Neuronal stem cell (in vitro differentiated cells): Measurements from ENCODE around the gene SLC16A13.

Experiments
- DNase-seq: peaks from one replicate; pipeline ENCODE4 v3.0.0-alpha.2; 2013; ENCODE audit warnings: low spot score
- H2AFZ ChIP-seq: one replicate; pipeline ENCODE4 v1.6.1; 2013; ENCODE audit warnings: mild to moderate bottlenecking, low read length, inconsistent platforms
- H2AK5ac ChIP-seq: 2 replicates; pipeline ENCODE4 v1.6.1; 2013; ENCODE audit warnings: low read depth, mild to moderate bottlenecking, inconsistent platforms, low read length, moderate library complexity, mixed read lengths
- H2BK120ac ChIP-seq: 2 replicates; pipeline ENCODE4 v1.6.1; 2013; ENCODE audit warnings: low read depth, mild to moderate bottlenecking, inconsistent platforms, low read length, moderate library complexity, mixed read lengths
- H2BK12ac ChIP-seq: one replicate; pipeline ENCODE4 v1.6.1; 2013; ENCODE audit warnings: low read length, inconsistent platforms
- H2BK15ac ChIP-seq: 2 replicates; pipeline ENCODE4 v1.6.1; 2013; ENCODE audit warnings: mild to moderate bottlenecking, low read length, inconsistent platforms, mixed read lengths
- H2BK5ac ChIP-seq: one replicate; pipeline ENCODE4 v1.6.1; 2013; ENCODE audit warnings: inconsistent platforms, mild to moderate bottlenecking, low read length, moderate library complexity
- H3K14ac ChIP-seq: one replicate; pipeline ENCODE4 v1.6.1; 2013; ENCODE audit warnings: low read length, inconsistent platforms
- H3K18ac ChIP-seq: 2 replicates; pipeline ENCODE4 v1.6.1; 2013; ENCODE audit warnings: low read length, inconsistent platforms
- H3K23ac ChIP-seq: 2 replicates; pipeline ENCODE4 v1.6.1; 2013; ENCODE audit warnings: low read depth, mild to moderate bottlenecking, mixed read lengths, low read length, inconsistent platforms; ENCODE audit not compliant: poor library complexity
- H3K27ac ChIP-seq: replicated peaks from 3 replicates; pipeline ENCODE4 v1.5.1; 2013; ENCODE audit warnings: low read length, inconsistent platforms
- H3K27me3 ChIP-seq, 3 experiments: 2 replicates each; pipeline ENCODE4 v1.6.1; 2013; ENCODE audit warnings: low read length in 3 of 3, mild to moderate bottlenecking in 2 of 3, inconsistent platforms in 1 of 3, low read depth in 1 of 3, mixed read lengths in 1 of 3, moderate library complexity in 1 of 3; ENCODE audit not compliant: control insufficient read depth in 3 of 3, insufficient read depth in 3 of 3
- H3K36me3 ChIP-seq, 2 donors: replicated peaks in 1 of 2; 2 replicates each; pipeline ENCODE4 v1.6.1; 2013; ENCODE audit warnings: low read length in 2 of 2; ENCODE audit not compliant: control insufficient read depth in 2 of 2, insufficient read depth in 2 of 2
- H3K4ac ChIP-seq: 2 replicates; pipeline ENCODE4 v1.6.1; 2013; ENCODE audit warnings: inconsistent platforms, mild to moderate bottlenecking, low read length, moderate library complexity
- H3K4me1 ChIP-seq, 2 donors: 1 replicate in 1 of 2; 2 replicates in 1 of 2; pipeline ENCODE4 v1.6.1; 2013; ENCODE audit warnings: low read length in 2 of 2, low read depth in 1 of 2; ENCODE audit not compliant: control insufficient read depth in 2 of 2, insufficient read depth in 1 of 2
- H3K4me2 ChIP-seq: one replicate; pipeline ENCODE4 v1.6.1; 2013; ENCODE audit warnings: mild to moderate bottlenecking, low read length, inconsistent platforms; ENCODE audit not compliant: insufficient read depth, poor library complexity, severe bottlenecking
- H3K4me3 ChIP-seq, 2 donors: 2 replicates each; pipeline ENCODE4 v1.5.1; 2013; ENCODE audit warnings: low read length in 2 of 2, mild to moderate bottlenecking in 2 of 2, inconsistent platforms in 1 of 2, moderate library complexity in 1 of 2
- H3K79me1 ChIP-seq: one replicate; pipeline ENCODE4 v1.6.1; 2013; ENCODE audit warnings: low read depth, mild to moderate bottlenecking, inconsistent platforms, low read length, moderate library complexity
- H3K9ac ChIP-seq: one replicate; pipeline ENCODE4 v1.6.1; 2013; ENCODE audit warnings: mild to moderate bottlenecking, low read depth, low read length, inconsistent platforms; ENCODE audit not compliant: poor library complexity
- H3K9me3 ChIP-seq, 2 donors: replicated peaks in 1 of 2; 2 replicates each; pipeline versions ENCODE3 to v1.6.1; 2013; ENCODE audit warnings: low read length in 2 of 2, mild to moderate bottlenecking in 2 of 2, inconsistent platforms in 1 of 2, low read depth in 1 of 2, mixed read lengths in 1 of 2, moderate library complexity in 1 of 2; ENCODE audit not compliant: control insufficient read depth in 2 of 2, insufficient read depth in 1 of 2
- H4K8ac ChIP-seq: one replicate; pipeline ENCODE4 v1.6.1; 2013; ENCODE audit warnings: low read depth, mild to moderate bottlenecking, inconsistent platforms, low read length, moderate library complexity
- H4K91ac ChIP-seq: one replicate; pipeline ENCODE4 v1.6.1; 2013; ENCODE audit warnings: low read length, low read depth, mild to moderate bottlenecking, inconsistent platforms; ENCODE audit not compliant: poor library complexity
- WGBS, 2 donors: extraction: QIAGEN DNeasy Blood & Tissue Kit; methylation state at CpG; one replicate each; pipeline ENCODE4 v1.1.7; 2013; ENCODE audit warnings: missing lambda C conversion rate in 2 of 2, mixed read lengths in 1 of 2; ENCODE audit not compliant: insufficient read length in 2 of 2, insufficient replicate concordance in 1 of 2; ENCODE audit errors: extremely low coverage in 2 of 2; 5-methylcytosine and 5-hydroxymethylcytosine counted together

The SLC16A13 gene

GRCh38 chr17:7029659-7030058 lies 6.2 kb upstream of the SLC16A13 start:
- DNase-seq, result no peak

GRCh38 chr17:7034955-7035590 lies 742 bp upstream of the SLC16A13 start:
- Histone ChIP-seq H3K23ac (no peak overlapping the region), H4K91ac (no peak overlapping the region), H3K14ac (no peak overlapping the region), H3K9me3 (peaks cover 0 to 2% of the 10 kb centered on the region in 2 donors), H3K27ac (no peak overlapping the region), H2BK15ac (no peak overlapping the region), H3K4me2 (peak overlapping the region; percentile 60), H2BK120ac (no peak overlapping the region), H2BK5ac (no peak overlapping the region), H3K4ac (no peak overlapping the region), H2AK5ac (no peak overlapping the region), H3K79me1 (peaks cover 1% of the 10 kb centered on the region), H3K27me3 (peaks cover 0 to 7% (median 0%) of the 10 kb centered on the region in 3 experiments), H2AFZ (peak overlapping the region; percentile 96), H4K8ac (no peak overlapping the region), H3K9ac (peak overlapping the region; percentile 79), H3K4me1 (peaks cover 9 to 10% of the 10 kb centered on the region in 2 donors), H2BK12ac (no peak overlapping the region), H3K18ac (peak overlapping the region; percentile 23), H3K4me3 (peak overlapping the region; percentile 81 to 86), H3K36me3 (no peaks in the 10 kb centered on the region)
- no peak for DNase-seq
- no CpG with 5 or more reads among the region's 7 CpGs for WGBS, 2 donors

More at GRCh38 chr17:7029659-7030058, 6.2 kb upstream of the SLC16A13 start:
- Histone ChIP-seq H2BK15ac (no peak overlapping the region), H2BK5ac (no peak overlapping the region), H2AK5ac (no peak overlapping the region), H3K27ac (no peak overlapping the region), H2BK120ac (no peak overlapping the region), H3K9me3 (no peaks in the 10 kb centered on the region), H3K79me1 (no peaks in the 10 kb centered on the region), H3K4me3 (no peak overlapping the region), H3K18ac (no peak overlapping the region), H3K4ac (no peak overlapping the region), H3K27me3 (peaks cover 0 to 15% (median 0%) of the 10 kb centered on the region in 3 experiments), H3K9ac (no peak overlapping the region), H2AFZ (no peak overlapping the region), H3K4me1 (no peaks in the 10 kb centered on the region), H3K36me3 (no peaks in the 10 kb centered on the region), H2BK12ac (no peak overlapping the region), H4K91ac (no peak overlapping the region), H4K8ac (no peak overlapping the region), H3K14ac (no peak overlapping the region), H3K4me2 (no peak overlapping the region), H3K23ac (no peak overlapping the region)
- no CpG with 5 or more reads among the region's 8 CpGs for WGBS, 2 donors

GRCh38 chr17:7038025-7038862 lies 2.4 kb downstream of the SLC16A13 start:
- Histone ChIP-seq H3K4ac (no peak overlapping the region), H3K4me1 (peaks cover 15 to 19% of the 10 kb centered on the region in 2 donors)

GRCh38 chr17:7039832-7040231 lies 4.0 kb downstream of the SLC16A13 start:
- Histone ChIP-seq H3K4me1 (peaks cover 15 to 24% of the 10 kb centered on the region in 2 donors), H3K27me3 (peaks cover 0 to 38% (median 21%) of the 10 kb centered on the region in 3 experiments), H3K79me1 (peaks cover 3% of the 10 kb centered on the region), H3K18ac (no peak overlapping the region), H3K36me3 (no peaks in the 10 kb centered on the region), H3K4me3 (no peak overlapping the region), H2BK15ac (no peak overlapping the region), H3K4ac (no peak overlapping the region), H2BK120ac (no peak overlapping the region), H2AK5ac (no peak overlapping the region), H2BK5ac (no peak overlapping the region), H2BK12ac (no peak overlapping the region), H3K14ac (no peak overlapping the region), H3K9me3 (peaks cover 0 to 7% of the 10 kb centered on the region in 2 donors), H3K4me2 (no peak overlapping the region), H2AFZ (no peak overlapping the region), H3K27ac (no peak overlapping the region), H3K23ac (no peak overlapping the region), H4K8ac (no peak overlapping the region), H3K9ac (no peak overlapping the region), H4K91ac (no peak overlapping the region)
- no CpG with 5 or more reads among the region's 5 CpGs for WGBS, 2 donors
- no peak for DNase-seq

More at GRCh38 chr17:7038025-7038862, 2.4 kb downstream of the SLC16A13 start:
- Histone ChIP-seq H3K27me3 (peaks cover 0 to 24% (median 12%) of the 10 kb centered on the region in 3 experiments), H3K23ac (peak overlapping the region; percentile 73), H3K9ac (peak overlapping the region; percentile 13), H4K8ac (no peak overlapping the region), H4K91ac (peak overlapping the region; percentile 25), H2BK12ac (peak overlapping the region; percentile 73), H3K4me3 (no peak overlapping the region), H2AK5ac (peak overlapping the region; percentile 8), H3K9me3 (peaks cover 0 to 7% of the 10 kb centered on the region in 2 donors), H3K18ac (peak overlapping the region; percentile 17), H2BK120ac (no peak overlapping the region), H2AFZ (no peak overlapping the region), H3K27ac (no peak overlapping the region), H3K4me2 (no peak overlapping the region), H2BK15ac (peak overlapping the region; percentile 49), H3K14ac (no peak overlapping the region), H2BK5ac (peak overlapping the region; percentile 29), H3K79me1 (peaks cover 3% of the 10 kb centered on the region), H3K36me3 (no peaks in the 10 kb centered on the region)
- no CpG with 5 or more reads among the region's 19 CpGs for WGBS, 2 donors
- DNase-seq, result no peak
